NCI-H748 (cell line): Measurements from ENCODE around the gene RPL5.

ENCODE experiments used
- DNase-seq: peaks from one replicate; lab custom pipeline; 2025; ENCODE audit not compliant: unreplicated experiment; lab: John Stamatoyannopoulos, UW

Gene RPL5

GRCh38 chr1:92817986-92818764, 13.7 kb upstream of the RPL5 start:
- peak; percentile 5 for DNase-seq

- DNase-seq: no peak
Observed at GRCh38 chr1:92820024-92820423, 11.8 kb upstream of the RPL5 start.

- DNase-seq: no peak
Observed at GRCh38 chr1:92820551-92820950, 11.3 kb upstream of the RPL5 start.

GRCh38 chr1:92822879-92823278, 9.0 kb upstream of the RPL5 start:
- DNase-seq: no peak

- no peak for DNase-seq
Observed at GRCh38 chr1:92826792-92827191, 5.0 kb upstream of the RPL5 start.

- DNase-seq: no peak
Observed at GRCh38 chr1:92831368-92831761, 475 bp upstream of the RPL5 start.

GRCh38 chr1:92832537-92833114, 786 bp downstream of the RPL5 start:
- DNase-seq: peak; percentile 35

GRCh38 chr1:92833840-92834239, 2.0 kb downstream of the RPL5 start:
- DNase-seq: no peak

- no peak for DNase-seq
Observed at GRCh38 chr1:92834617-92835016, 2.8 kb downstream of the RPL5 start.

- DNase-seq: no peak
Observed at GRCh38 chr1:92837062-92837461, 5.2 kb downstream of the RPL5 start.

GRCh38 chr1:92838519-92838918, 6.7 kb downstream of the RPL5 start:
- no peak for DNase-seq

- no peak for DNase-seq
Observed at GRCh38 chr1:92839442-92839841, 7.6 kb downstream of the RPL5 start.

- no peak for DNase-seq
Observed at GRCh38 chr1:92840600-92840999, 8.8 kb downstream of the RPL5 start.

- DNase-seq: no peak
Observed at GRCh38 chr1:92842082-92843045, 10.5 kb downstream of the RPL5 start.

- no peak for DNase-seq
Observed at GRCh38 chr1:92843046-92843423, 11.2 kb downstream of the RPL5 start.

GRCh38 chr1:92843429-92844352, 11.9 kb downstream of the RPL5 start:
- no peak for DNase-seq

GRCh38 chr1:92844439-92844838, 12.6 kb downstream of the RPL5 start:
- no peak for DNase-seq

- no peak for DNase-seq
Observed at GRCh38 chr1:92845908-92846307, 14.1 kb downstream of the RPL5 start.

- no peak for DNase-seq
Observed at GRCh38 chr1:92848201-92848600, 16.4 kb downstream of the RPL5 start.

- DNase-seq: no peak
Observed at GRCh38 chr1:92850019-92850418, 18.2 kb downstream of the RPL5 start.

GRCh38 chr1:92851729-92852128, 19.9 kb downstream of the RPL5 start:
- no peak for DNase-seq
